G401 (cell line): ENCODE results near the gene PBXIP1. TPM values are rescaled to one million over a fixed set of nuclear protein-coding genes. Genes with fewer than 3 reads are reported as not detected.
A peak's percentile ranks its signal among the peaks of the same experiment; 100 is the strongest.

Experiments
- DNase-seq: peaks from one replicate; pipeline ENCODE4 v3.0.0-alpha.2; 2015; ENCODE audit warnings: low spot score
- in situ Hi-C: cut with HindIII; loops from 2 replicates; pipeline ENCODE4 v1.10.0; 2016; ENCODE audit warnings: low sequenced_read_pairs, mixed read lengths
- total RNA-seq: library from RNA; depleted of rRNA; stranded (reverse); fragments of >200 nt; shearing (Covaris generic); gene quantifications from 2 replicates; pipeline ENCODE4 v1.2.3, GENCODE V29; 2014

Gene PBXIP1
- total RNA-seq, 1 experiment from 2014 or later = 25.9 TPM

- peak; percentile 93 for DNase-seq
- in situ Hi-C loops = no loop called here
Measured at GRCh38 chr1:154974808-154975408, 19.0 kb upstream of the PBXIP1 start.

- in situ Hi-C loops = no loop called here
Measured at GRCh38 chr1:154974102-154974807, 18.4 kb upstream of the PBXIP1 start, which contains the start of gene CKS1B. TSS of gene CKS1B (plus strand) at chr1:154974681. CDS start at chr1:154974746, 65 bp downstream.

GRCh38 chr1:154973344-154974101 lies 17.6 kb upstream of the PBXIP1 start:
- in situ Hi-C loops = no loop called here
- DNase-seq = peak; percentile 90

More at GRCh38 chr1:154974102-154974807, 18.4 kb upstream of the PBXIP1 start, which contains the start of gene CKS1B:
- peak; percentile 100 for DNase-seq

GRCh38 chr1:154972517-154973343 lies 16.8 kb upstream of the PBXIP1 start:
- in situ Hi-C loops = no loop called here
- peak; percentile 72 for DNase-seq

- in situ Hi-C loops = no loop called here
- no peak for DNase-seq
Measured at GRCh38 chr1:154972213-154972516, 16.3 kb upstream of the PBXIP1 start.

GRCh38 chr1:154971341-154971998 lies 15.6 kb upstream of the PBXIP1 start:
- DNase-seq = peak; percentile 60
- in situ Hi-C loops = no loop called here

- peak; percentile 99 for DNase-seq
- in situ Hi-C loops = no loop called here
Measured at GRCh38 chr1:154970631-154971340, 14.9 kb upstream of the PBXIP1 start, which contains the start of gene SHC1. TSS of gene SHC1 (minus strand) at chr1:154970747. CDS start at chr1:154970526, 221 bp downstream.

GRCh38 chr1:154969860-154970452 lies 14.1 kb upstream of the PBXIP1 start:
- DNase-seq = no peak
- in situ Hi-C loops = no loop called here

- no peak for DNase-seq
- in situ Hi-C loops = no loop called here
Measured at GRCh38 chr1:154969246-154969645, 13.3 kb upstream of the PBXIP1 start.

- in situ Hi-C loops = no loop called here
- no peak for DNase-seq
Measured at GRCh38 chr1:154968731-154969130, 12.8 kb upstream of the PBXIP1 start.

GRCh38 chr1:154967331-154967950 lies 11.5 kb upstream of the PBXIP1 start:
- DNase-seq = no peak
- in situ Hi-C loops = no loop called here

- no peak for DNase-seq
- in situ Hi-C loops = no loop called here
Measured at GRCh38 chr1:154966111-154966510, 10.2 kb upstream of the PBXIP1 start.

- in situ Hi-C loops = no loop called here
- no peak for DNase-seq
Measured at GRCh38 chr1:154964359-154964758, 8.5 kb upstream of the PBXIP1 start.

- no peak for DNase-seq
- in situ Hi-C loops = no loop called here
Measured at GRCh38 chr1:154963643-154964042, 7.7 kb upstream of the PBXIP1 start.

- DNase-seq = no peak
- in situ Hi-C loops = no loop called here
Measured at GRCh38 chr1:154962795-154963330, 7.0 kb upstream of the PBXIP1 start.

GRCh38 chr1:154962156-154962749 lies 6.4 kb upstream of the PBXIP1 start:
- in situ Hi-C loops = no loop called here
- DNase-seq = peak; percentile 54
